Choroid plexus epithelial cell (primary cell): ENCODE measurements around the gene PREX1.
A peak's percentile ranks its signal among the peaks of the same experiment; 100 is the strongest.

Source experiments
- DNase-seq: peaks from one replicate; pipeline ENCODE4 v3.0.0-alpha.2; 2010; ENCODE audit warnings: low read depth
- H3K4me3 ChIP-seq: 2 replicates; pipeline ENCODE4 v1.5.1; 2011; ENCODE audit warnings: low read depth, mild to moderate bottlenecking, control low read depth, low read length, moderate library complexity
- TF ChIP-seq, protein P1 (sequence below): conservative IDR thresholded peaks from 2 replicates; pipeline ENCODE4 v1.5.1; 2011; ENCODE audit warnings: low read depth, mild to moderate bottlenecking, control low read depth, inconsistent platforms, low read length, moderate library complexity

Gene PREX1

DNA sequence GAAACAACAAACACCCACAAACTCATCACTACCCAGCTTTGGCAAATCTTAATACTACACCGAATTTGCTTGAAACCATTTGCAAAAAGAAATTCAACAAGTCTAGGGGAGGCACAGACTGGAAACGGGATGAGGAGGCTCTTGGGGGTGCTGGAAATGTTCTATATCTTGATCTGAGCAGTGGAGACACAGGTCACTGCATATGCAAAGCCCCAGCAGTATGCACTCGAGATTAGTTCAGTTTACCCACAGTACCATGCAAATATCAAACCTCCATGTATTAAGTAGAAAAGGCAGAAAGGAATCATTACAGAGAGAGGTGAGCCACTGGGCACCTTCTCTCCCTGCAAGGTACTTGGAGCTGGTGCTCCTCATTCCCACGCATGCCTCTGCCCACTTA, 75.9 kb downstream of the PREX1 start:
- H3K4me3 ChIP-seq: no peak overlapping the region
- no peak for DNase-seq
- TF ChIP-seq, protein P1, sequence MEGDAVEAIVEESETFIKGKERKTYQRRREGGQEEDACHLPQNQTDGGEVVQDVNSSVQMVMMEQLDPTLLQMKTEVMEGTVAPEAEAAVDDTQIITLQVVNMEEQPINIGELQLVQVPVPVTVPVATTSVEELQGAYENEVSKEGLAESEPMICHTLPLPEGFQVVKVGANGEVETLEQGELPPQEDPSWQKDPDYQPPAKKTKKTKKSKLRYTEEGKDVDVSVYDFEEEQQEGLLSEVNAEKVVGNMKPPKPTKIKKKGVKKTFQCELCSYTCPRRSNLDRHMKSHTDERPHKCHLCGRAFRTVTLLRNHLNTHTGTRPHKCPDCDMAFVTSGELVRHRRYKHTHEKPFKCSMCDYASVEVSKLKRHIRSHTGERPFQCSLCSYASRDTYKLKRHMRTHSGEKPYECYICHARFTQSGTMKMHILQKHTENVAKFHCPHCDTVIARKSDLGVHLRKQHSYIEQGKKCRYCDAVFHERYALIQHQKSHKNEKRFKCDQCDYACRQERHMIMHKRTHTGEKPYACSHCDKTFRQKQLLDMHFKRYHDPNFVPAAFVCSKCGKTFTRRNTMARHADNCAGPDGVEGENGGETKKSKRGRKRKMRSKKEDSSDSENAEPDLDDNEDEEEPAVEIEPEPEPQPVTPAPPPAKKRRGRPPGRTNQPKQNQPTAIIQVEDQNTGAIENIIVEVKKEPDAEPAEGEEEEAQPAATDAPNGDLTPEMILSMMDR: no peak

DNA sequence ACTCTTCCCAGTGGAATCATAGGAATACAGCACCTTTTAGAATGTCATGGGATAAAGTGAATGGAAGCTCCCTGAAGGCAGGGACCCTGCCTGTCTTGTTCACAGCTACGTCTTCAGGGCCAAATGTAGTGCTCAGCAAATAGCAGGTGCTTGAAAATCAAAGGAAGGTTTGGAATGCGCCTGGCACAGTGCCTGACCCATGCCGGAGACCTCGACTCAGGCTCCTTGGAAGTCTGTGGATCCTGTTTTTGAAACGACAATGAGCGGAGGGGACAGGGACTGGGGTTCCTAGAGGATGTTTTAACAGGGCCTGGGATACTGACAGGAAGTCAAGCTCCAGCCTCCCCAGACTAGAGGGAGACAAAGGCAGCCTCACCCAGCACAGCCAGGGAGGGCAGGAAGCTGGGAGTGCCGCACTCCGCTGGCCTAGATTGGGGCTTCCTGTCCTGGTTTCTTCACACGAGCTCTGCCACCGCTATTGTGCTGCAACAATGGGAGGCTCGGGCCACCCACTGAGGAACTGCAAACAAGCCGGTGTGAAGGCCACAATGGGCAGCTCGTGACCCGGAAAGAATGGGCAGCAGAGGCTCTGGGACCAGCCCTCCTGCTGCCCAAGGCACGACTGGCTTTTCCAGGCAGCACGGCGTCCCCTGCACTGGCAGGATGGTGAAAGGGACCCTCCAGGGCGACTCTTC, 76.7 kb downstream of the PREX1 start:
- TF ChIP-seq, protein P1: no peak
- H3K4me3 ChIP-seq: no peak overlapping the region
- DNase-seq: no peak

DNA sequence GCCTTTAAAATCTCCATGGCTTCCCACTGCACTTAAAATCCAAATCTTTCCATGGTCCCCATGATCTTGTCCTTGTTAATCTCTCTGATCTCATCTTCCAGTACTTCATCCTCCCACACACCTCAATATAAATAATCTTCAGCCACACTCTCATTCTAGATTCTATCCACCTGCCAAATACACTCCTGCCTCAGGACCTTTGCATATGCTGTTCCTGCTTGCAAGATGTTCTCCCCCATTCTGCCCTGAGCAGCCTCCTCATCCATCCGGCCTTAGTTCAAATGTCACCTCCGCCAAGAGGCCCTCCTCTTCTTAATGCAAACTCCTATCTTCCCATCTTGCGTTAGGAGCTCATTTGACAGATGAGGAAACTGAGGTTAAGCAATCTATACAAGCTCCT, 77.4 kb downstream of the PREX1 start:
- H3K4me3 ChIP-seq: no peak overlapping the region
- no peak for DNase-seq
- TF ChIP-seq, protein P1: no peak

DNA sequence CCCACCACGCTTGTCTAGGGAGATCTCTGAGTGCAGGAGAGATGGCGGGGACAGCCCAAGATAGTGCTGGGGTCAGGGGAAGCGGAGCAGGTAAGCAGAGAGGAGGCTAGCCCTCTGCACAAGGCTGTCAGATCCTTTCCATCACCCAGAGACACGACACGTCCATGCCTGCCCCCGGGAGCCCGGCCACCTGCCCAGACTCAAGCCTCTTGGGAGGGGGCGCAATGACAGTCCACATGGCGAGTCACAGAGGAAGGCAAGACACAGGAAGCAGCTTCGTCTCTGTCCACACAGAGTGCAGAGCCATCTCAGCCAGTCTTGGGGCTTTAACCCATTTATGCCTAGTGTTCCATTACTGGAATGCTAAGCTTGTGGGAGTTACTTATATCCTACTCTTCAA, 78.4 kb downstream of the PREX1 start:
- DNase-seq: no peak
- TF ChIP-seq, protein P1: no peak
- no peak overlapping the region for H3K4me3 ChIP-seq

DNA sequence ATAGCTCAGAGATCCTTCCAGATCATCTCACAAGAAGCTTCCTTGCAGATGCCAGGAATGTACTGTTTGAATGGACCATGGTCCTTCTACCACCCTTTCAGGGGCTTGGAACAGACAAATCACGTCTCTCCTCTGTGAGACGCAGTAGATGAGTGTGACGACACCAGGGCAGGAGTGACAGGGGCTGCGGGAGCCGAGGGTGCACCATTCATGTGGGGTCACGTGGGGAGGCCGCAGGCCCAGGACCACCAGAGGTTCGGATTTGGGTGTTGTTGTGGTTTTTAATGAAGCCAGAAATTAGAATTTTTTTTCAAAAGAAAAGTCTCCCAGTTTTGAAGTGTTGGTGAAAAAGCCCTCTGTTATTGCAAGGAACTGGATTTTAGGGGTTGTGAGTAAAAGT, 79.2 kb downstream of the PREX1 start:
- DNase-seq: no peak
- no peak overlapping the region for H3K4me3 ChIP-seq
- TF ChIP-seq, protein P1: no peak

DNA sequence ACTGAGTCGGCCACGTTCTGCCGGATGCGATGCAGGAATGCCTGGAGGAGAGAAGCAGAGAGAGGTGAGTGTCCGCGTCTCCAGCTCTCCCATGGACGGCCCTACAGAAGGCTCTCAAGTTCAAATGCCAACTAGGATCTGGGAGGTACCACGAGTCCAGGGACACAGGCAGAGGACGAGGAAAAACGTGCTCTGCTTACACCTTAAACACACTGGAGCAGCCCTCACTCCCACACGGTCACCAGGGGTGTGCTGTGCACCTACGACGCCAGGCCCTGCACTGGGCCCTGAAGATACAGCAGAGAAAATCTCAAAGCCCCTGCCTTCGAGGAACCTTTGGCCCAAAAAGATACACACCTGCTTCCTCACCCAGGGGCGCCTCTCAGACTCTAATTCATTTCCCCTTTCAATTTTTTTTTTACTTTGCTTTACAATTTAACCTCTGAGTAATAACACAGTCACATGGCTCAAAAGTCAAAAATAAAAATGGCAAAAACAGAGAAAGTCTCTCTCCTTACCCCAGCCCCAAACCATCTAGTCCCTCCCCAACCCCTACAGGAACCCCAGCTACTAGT, 79.9 kb downstream of the PREX1 start:
- DNase-seq: no peak
- no peak overlapping the region for H3K4me3 ChIP-seq
- TF ChIP-seq, protein P1: no peak

DNA sequence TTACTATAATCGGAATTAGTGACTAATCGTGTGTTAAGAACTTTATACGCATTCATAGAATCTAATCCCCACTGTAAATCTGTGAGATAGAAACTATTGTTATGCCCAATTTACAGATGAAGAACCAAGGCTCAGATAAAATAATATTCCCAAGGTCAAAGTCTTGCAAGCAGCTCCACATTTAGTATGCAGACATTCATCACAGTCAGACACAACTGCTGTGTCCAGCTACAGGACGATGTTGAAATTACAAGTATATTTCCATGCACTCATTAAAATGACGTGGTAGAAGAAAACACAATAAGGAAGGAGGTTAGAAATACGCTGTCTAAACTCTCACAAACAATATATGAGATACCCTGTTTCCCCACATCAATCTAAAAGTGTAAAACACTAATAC, 82.5 kb downstream of the PREX1 start:
- no peak overlapping the region for H3K4me3 ChIP-seq
- peak; percentile 34 for DNase-seq
- TF ChIP-seq, protein P1: no peak
